ENCODE data around the gene SMCO4.
A peak's percentile ranks its signal among the peaks of the same experiment; 100 is the strongest.
"Not testable (repeated sequence)": the region's sequence is repeated elsewhere in the genome, so short reads cannot be mapped to it uniquely, and the experiment has no call there.

SMCO4 gene

DNA sequence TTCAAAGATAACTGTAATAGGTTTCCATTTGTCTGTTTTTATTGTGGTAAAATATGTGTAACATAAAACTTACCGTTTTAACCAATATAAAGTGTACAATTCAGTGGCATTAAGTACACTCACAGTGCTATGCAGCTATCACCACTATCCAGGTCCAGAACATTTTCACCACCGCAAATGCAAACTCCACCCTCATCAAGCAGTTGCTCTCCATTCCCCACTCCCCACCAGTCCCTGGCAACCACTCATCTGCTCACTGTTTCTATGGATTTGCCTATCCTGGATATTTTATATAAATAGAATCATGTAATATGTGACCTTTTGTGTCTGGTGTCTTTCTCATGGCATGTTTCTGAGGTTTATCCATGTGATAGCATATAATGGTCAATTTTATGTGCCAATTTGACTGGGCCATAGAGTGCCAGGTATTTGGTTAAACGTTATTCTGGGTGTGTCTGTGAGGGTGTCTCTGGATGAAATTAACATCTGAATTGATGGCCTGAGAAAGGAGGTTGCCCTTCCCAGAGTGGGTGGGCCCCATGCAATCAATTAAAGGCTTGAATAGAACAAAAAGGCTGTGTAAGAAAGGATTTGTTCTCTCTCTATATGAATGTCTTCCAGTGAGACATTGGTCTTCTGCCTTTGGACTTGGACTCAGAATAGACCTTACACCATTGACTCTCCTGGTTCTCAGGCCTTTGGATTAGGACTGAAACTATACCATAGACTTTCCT is 17.2 kb upstream of the SMCO4 start:
- no peak overlapping the region for H3K4me3 ChIP-seq (ENCODE audit: low read depth, low read length)

DNA sequence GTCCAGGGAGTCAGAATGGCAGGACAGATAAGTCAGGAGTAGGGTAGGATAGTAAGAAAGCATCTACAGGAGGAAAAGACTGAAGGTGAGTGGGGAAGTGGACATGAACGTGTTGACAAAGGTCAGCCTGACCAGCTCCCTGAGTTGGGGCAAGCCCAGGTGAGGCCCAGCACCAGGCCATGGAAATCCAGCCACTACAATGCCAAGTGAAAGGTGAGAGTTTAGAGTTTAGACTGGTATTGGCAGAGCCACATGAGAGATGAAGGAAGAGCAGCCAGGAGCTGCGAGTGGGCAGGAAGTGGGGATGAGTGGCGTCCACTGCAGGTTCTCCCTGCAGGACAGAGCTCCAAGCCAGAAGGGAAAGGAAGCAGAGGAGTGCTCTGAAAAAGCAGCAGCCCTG is 16.5 kb upstream of the SMCO4 start:
- H3K4me3 ChIP-seq (ENCODE audit: low read depth, low read length) = no peak overlapping the region

DNA sequence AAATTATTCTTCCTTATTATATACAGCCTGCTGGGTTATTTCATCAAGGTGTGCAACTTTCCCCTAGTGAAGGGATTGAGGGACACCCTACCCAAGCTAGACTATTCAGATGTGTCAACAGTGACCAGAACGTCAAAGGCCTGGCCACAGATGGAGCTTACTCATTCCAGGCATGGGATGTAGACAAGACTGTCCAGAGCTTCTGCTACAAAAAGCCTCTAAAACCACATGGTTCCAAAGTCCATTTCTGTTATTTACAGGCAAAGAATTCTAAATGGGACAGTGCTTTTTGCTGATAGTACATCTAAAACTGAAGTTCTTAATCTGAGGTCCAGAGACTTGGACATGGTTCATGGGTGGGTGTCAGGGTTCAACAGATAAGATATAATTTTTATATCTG is 9.7 kb upstream of the SMCO4 start:
- H3K4me3 ChIP-seq (ENCODE audit: low read depth, low read length) = no peak overlapping the region

DNA sequence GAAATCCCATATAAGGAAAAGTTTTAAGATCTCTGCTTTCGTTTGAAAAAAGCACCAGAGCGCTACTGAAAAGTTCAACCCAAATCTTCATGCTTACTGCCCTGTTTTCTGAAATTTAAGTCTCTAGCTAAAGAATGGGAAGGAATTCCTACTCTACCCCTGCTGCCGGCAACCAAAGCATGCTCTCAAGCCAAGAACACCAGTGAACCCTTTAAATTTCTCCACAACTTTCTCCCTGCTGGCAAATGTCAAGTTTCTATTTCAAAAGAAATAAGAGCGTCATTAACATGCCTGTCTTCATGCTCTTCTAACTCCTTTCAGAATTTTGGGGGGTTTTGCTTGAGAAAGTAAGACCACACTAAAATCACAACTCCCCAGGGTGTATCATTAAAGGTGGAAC is 6.8 kb upstream of the SMCO4 start:
- no peak overlapping the region for H3K4me3 ChIP-seq (ENCODE audit: low read depth, low read length)

DNA sequence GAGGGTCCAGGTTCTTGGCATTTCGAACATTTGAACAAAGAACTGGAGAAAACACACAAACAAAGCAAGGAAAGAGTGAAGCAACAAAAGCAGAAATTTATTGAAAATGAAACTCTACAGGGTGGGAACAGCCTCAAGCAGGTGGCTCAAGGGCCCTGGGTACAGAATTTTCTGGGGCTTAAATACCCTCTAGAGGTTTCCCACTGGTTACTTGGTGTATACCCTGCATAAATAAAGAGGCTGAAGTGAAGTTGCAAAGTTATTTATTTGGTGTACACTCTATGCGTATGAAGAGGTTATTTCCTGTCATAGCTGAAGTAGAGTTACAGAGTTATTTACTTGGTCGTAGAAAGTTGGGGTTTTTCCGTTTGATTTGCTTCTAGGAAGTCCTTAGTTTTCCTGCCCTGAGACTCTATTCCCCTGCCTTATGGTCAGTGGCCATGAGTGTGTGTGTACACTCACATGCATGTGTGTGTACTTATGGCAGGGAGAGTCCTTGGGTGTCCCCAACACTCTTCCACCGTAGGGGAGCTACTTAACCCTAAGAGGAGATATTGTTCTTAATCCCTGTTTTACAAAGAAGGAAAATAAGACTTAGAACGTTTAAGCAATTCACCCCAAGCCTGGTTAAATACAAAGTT is 5.6 kb upstream of the SMCO4 start:
- H3K4me3 ChIP-seq (ENCODE audit: low read depth, low read length) = no peak overlapping the region

DNA sequence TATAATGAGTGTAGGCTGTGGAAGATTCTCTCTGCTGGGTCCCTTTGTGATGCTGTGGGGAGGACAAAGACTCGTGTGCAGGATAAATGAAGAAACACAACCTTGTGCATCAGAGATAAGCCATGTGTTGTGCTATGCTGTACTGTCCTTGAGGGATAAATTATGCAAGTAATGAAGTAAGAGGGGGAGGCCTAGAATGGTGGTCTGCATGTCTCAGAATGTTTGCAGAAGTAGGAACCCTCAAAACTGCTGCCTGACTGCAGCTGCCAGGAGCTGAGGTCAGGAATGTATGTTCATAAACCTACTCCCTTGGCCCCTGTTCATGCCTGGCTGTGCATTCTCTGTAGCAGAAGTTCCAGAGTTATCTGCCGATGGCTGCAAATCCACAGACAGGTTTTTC is 4.6 kb upstream of the SMCO4 start:
- no peak overlapping the region for H3K4me3 ChIP-seq (ENCODE audit: low read depth, low read length)

DNA sequence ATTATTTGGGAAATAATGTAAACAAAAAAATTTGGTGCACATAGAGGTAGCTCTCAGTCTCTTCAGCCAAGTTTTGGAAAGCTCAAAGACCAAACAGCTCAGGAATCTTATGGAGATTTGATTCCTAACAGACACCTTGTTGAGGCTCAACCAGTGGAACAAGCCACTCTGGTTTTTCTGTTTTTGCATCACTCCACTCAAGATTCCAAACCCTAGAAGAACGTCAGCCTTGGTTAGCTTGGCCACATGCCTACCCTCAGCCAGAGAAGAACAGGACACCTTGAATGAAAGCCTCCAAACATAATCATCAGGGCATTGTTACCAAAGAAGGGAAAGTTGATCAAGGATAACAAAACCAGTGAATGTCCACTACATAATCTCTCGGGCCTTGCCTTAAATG is 3.8 kb upstream of the SMCO4 start:
- no peak overlapping the region for H3K4me3 ChIP-seq (ENCODE audit: low read depth, low read length)

DNA sequence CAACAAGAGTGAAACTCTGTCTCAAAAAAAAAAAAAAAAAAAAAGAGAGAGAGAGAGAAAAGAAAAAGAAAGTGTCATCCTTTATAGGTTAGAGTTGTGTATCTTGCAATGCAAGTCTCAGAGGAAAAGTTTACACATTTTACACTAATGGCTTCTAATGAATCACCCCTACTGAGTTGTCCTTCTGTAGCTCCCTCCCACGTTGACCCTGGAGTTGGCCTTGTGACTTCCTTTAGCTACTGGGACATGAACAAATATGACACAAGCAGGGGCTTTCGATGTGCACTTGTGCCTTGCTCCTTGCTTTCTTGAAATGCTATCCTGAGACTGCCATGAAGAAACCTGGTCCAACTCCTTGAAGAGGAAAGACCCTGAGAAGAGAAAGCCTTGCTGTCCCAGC is 2.4 kb upstream of the SMCO4 start:
- no peak overlapping the region for H3K4me3 ChIP-seq (ENCODE audit: low read depth, low read length)

DNA sequence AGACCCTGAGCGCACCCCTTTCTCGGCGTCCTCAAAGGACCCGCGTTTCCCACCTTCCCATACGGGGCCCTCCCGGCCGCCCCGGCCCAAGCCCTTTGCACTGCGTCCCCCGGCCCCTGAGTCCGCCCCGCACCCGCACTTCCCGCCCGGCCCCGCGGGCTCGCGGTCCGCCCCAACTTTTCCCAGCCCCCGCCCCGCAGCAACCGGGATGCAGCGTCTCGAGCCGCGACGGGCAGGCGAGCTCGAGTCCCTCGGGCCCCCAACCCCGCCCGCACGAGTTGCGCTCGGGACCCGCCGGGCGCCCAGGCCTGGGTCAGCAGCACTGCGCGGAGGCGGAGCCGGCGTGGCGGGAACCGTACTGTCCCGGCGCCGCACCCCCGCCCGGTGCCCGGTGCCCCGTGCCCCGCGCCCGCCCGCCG is 371 bp downstream of the SMCO4 start:
- H3K4me3 ChIP-seq (ENCODE audit: low read depth, low read length) = peak overlapping the region; percentile 42

DNA sequence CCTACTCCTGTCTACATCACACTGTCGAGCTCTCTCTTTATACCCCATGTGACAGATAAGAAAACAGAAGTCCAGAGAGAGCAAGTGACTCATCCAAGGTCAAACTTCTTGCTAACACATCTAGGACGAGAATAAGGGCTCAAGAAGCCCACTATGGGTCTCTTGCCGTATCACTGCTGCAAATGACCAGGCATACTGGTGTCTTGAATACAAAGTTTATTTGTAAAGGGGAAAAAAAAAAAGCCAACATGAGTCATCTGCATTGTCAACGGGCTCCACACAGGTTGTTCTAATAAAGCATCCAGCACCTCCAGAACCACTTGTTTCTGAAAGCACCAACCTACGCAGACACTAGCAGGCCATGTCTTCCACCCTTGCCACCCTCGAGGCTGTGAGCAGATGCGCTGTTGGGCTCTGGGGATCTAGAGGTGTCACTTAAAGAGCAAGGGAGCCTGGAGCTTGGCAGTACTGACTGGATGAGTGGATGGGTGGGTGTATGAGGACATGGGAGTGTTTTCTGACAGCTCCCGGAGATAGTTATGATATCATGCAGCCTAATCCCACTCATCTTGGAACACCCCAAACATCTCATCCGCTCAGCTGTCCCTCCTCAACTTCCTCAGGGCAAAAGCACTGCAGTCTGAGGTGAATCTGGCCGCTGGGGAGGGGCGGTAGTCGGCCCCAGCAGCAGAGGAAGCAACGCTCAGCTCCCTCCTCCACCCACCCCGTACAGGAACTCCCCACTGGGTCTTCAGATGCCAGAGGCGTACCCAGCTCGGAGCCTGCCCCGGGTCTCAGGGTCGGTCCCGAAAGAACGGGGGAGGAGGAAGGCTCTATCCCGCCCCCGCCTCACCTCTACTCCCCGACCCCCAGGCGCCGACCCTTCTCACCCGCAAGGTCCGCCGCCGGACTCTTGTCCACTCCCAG is 1.0 kb downstream of the SMCO4 start:
- peak overlapping the region; percentile 42 for H3K4me3 ChIP-seq (ENCODE audit: low read depth, low read length)

DNA sequence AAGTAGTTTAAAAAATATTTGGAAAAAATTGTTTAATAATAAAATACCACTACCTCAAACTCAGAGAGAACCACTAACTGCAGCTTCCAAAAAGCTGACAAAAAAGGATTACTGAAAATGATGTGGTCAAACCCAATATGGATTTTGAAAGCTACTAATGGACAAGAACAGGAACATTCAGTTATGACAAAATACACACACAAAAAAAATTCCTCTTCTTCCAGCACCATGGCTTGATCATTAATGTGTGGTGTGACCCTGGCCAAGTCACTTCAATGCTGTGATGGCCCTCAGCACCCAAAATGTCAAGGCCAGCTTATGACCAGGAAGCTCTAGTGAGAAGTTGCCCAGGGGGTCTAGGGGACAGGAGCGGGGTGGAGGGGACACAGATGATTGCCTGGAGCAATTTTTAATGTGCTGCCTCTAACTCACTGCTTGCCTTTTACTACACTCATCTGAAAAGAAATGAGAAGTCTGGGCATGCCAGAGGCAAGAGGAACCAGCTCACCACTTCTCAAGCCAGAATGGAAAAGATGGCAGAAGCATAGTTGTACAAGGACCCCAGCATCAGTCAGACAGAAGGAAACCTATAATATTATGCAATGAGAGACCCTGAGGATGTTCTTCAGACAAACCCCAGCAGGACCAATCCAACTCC is 2.2 kb downstream of the SMCO4 start:
- H3K4me3 ChIP-seq (ENCODE audit: low read depth, low read length) = no peak overlapping the region

DNA sequence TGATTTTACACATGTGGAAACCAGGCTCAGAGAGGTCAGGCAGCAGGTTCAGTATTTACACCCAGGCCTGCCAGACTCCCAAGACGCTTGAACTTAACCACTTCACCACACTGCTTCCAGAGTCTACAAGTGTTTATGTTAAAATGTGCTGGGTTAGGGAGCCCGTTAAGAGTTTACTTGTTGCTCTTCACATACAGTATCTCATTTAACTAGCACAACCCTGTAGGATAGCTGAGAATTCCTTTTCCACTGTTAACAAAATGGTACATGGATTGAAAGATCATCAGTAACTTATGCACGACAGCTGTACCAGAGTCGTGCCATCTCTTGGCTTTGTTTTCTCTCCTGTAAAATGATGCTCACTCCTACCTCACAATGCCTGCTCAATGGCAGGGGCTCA is 2.9 kb downstream of the SMCO4 start:
- H3K4me3 ChIP-seq (ENCODE audit: low read depth, low read length) = no peak overlapping the region

DNA sequence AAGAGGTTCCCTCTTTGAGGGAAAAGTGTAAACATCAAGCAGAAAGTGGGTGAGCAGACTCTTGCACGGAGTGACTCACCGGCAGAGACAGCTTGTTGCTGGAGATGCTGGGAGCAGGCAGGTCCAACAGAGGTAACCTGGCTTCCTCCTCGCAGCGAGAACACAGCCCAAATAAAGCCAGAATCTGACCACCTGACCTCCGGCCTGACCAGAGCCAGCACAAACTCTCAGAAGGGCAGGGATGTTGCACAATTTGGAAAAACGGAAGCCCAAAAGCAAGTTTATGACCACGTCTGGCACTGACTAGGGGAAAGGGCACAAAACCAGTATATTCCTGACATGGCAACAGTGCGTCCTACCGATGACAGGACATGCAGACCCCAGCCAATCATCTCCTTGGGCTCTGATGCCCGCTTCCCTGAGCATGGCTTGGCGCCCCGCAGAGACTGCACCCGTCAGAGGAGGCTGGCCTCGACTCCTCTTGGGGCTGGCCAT is 5.4 kb downstream of the SMCO4 start:
- H3K4me3 ChIP-seq (ENCODE audit: low read depth, low read length) = no peak overlapping the region

DNA sequence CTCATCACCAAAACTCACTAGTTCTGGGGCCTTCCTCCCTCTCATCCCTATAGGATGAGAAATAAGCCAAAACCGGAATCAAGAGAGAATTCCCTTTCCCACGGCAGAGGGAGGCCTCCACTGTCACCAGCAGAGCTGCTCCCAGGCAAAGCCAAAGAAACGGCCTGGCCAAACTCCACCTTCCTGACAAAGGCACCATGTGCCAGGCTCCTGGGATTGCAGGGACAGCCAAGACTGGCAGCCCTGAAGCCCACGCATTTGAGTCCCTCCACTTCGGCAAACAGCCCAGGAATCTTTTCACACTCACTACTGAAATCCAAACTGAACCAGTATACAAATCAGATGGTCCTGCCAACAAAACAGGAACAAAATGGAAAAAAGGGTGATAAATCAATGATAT is 6.1 kb downstream of the SMCO4 start:
- H3K4me3 ChIP-seq (ENCODE audit: low read depth, low read length) = no peak overlapping the region

DNA sequence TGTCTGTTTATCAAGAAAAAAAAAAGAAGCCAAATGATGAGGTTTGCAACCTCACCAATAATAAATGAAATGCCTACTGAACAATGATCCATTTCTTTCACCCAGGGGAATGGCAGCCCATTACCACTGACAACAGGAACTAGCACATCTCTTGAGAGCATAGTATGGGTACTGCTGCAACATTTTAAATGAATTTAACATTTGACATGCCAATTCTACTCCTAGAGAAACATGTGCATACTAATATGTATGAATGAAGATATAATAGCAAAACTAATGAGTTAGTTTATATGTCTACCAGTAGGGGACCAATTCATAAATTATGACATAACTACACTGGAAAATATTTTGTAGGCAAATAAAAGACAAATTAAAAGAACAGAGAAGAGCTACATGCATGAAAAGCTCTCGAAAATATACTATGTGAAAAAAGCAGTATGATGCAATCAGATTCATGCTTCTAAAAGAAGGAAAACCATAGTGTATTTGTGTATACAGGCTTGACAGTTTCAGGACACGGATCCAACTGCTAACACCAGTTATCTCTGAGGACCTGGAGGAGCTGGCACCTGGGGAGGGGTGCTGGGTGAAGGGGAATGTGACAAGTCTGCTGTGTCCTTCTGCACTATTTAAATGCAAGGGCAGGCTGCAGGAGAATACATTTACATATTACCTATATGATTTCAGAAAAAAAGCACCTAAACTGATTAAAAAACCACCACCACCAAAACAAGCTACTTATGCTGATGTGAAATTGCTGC is 6.9 kb downstream of the SMCO4 start:
- no peak overlapping the region for H3K4me3 ChIP-seq (ENCODE audit: low read depth, low read length)

DNA sequence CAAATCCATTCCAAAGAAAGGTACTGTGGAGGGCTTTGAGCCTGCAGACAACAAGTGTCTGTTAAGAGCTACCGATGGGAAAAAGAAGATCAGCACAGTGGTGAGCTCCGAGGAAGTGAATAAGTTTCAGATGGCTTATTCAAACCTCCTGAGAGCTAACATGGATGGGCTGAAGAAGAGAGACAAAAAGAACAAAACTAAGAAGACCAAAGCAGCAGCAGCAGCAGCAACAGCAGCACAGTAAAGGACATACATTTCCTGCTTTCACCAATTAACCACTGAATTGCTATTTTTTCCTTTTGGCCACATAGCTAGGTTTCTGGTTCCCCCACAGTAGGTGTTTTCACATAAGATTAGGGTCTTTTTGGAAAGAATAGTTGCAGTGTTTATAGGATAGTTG is 7.6 kb downstream of the SMCO4 start:
- not testable (repeated sequence) for H3K4me3 ChIP-seq (ENCODE audit: low read depth, low read length)

DNA sequence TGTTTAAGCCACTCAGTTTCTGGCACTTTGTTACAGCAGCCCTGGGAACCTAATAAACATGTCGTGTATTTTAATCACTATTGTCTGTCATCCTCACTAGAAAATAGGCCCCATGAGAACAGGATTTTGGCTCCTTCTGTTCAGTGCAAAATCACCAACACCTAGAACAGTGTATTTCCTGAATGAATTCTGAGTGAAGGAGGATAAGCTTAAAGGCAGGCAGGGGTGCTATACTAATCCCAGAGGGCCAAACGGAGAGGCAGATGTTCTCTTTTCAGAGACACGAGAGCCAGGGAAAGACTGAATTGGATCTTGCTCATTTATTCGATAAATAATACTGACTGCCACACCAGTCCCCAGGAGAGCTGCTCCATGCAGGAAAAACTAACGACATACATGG is 10.4 kb downstream of the SMCO4 start:
- H3K4me3 ChIP-seq (ENCODE audit: low read depth, low read length) = no peak overlapping the region

DNA sequence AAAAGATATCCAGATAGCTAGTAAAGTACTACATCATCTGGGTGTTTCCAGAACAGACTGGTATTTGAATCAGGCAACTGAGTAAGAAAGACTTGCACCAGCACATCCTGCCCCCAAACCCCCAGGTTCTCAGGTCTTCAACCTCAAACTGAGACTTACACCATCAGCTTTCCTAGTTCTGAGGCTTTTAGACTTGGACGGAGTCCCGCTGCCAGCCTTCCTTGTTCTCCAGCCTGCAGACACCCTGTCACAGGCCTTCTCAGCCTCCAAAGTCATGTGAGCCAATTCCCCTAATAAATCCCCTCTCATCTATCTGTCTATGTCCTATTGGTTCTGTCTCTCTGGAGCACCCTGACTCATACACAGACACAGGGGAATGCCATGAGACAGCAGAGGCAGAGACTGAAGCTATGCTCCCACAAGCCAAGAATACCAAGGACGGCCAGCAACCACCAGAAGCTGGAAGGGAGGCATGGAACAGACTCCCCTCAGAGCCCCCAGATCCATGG is 10.9 kb downstream of the SMCO4 start:
- H3K4me3 ChIP-seq (ENCODE audit: low read depth, low read length) = no peak overlapping the region

DNA sequence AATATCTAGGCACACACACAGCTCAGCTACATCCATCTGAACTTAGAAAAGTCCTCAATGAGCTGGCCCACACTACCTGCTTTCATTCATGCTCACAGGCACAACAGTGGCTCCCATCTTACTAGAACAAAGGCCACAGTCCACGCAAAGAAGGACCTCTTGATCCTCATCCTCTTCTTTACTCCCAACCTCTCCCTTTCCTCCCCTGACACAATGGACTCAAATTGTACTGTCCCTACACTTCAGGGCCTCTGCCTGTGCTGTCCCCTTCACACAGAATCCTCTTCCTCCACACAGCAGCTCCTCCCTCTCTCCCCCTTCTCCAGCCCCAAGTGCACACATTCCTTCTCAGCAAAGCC is 12.7 kb downstream of the SMCO4 start:
- H3K4me3 ChIP-seq (ENCODE audit: low read depth, low read length) = no peak overlapping the region
